Measurements from ENCODE around the gene GGNBP2. TPM values are rescaled to one million over a fixed set of nuclear protein-coding genes. Genes with fewer than 3 reads are reported as not detected.

GGNBP2 gene
- total RNA-seq, 1 donor from 2014 or later: 45.6 TPM

DNA sequence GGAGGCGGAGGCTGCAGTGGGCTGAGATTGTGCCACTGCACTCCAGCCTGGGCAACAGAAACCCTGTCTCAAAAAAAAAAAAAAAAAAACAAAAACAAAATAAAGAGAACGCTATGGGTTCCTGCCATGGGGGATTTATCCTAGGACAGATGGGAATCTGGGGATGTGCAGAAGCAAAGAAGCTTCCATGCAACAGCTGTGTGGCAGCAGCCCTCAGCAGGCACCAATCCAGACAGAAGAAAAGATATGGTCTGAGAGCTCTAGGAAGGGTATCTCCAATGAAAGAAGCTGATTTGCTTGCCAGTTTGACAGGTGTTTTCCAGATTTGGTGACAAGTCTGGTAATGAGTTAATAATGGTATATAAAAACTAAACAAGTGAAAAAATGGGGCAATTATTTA, 21.6 kb upstream of the GGNBP2 start:
- no peak for DNase-seq

DNA sequence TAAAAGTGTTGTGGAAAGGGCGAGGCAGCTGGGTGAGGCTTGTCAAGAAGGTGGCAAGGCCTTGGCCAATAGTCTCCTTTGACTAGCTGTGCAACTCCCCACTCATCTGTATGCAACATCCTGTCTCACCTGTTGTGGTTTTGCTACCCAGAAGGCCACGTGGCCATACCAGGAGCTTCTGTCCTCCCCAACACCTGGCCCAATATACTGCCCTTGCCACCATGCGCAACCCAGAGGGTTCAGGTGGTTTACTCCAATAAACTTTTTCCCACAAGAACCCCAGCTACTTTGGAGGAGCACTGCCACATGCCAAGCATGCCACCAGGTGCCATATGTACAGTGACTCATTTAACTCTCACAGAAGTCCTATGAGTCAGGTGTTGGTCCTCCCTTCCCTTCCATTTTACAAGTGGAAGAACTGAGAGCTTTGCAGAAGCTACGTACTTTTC, 20.3 kb upstream of the GGNBP2 start:
- no peak for DNase-seq

DNA sequence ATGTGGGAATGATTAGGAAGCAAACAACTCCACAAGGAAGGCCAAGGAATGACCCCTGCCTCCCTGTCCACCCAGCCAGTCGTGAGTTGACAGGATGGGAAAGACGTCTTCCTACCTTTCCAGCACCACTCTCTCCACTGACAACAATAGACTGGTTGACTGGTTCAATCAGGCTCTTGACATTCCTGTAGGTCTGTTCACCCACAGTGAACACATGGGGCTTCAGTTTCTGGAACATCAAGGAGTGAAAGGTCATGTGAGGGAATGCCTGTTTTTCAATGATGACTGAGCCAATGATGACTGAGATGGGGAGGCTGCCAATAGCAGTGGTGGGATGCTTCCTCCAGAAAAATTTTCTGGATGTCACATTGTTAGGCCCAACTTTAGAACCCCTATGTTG, 19.6 kb upstream of the GGNBP2 start:
- no peak for DNase-seq

DNA sequence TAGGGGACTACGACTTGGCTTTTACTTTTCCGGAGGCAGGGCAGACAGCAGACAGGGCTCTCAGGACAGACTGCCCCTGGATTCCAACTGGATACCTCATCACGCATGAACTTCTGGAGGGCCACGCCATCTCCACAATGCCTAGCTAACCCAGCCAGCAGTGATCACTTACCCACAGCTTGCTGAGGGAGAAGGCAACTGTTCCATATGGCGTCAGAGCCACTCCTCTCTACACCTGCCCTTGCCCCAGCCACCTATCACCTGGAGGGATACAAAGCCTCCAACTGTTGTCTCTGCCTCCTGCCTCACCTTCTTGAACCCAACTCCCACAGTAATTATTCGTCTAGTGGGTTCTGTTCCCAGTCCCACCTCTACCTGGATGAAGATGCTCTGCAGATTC, 18.8 kb upstream of the GGNBP2 start:
- DNase-seq: no peak

DNA sequence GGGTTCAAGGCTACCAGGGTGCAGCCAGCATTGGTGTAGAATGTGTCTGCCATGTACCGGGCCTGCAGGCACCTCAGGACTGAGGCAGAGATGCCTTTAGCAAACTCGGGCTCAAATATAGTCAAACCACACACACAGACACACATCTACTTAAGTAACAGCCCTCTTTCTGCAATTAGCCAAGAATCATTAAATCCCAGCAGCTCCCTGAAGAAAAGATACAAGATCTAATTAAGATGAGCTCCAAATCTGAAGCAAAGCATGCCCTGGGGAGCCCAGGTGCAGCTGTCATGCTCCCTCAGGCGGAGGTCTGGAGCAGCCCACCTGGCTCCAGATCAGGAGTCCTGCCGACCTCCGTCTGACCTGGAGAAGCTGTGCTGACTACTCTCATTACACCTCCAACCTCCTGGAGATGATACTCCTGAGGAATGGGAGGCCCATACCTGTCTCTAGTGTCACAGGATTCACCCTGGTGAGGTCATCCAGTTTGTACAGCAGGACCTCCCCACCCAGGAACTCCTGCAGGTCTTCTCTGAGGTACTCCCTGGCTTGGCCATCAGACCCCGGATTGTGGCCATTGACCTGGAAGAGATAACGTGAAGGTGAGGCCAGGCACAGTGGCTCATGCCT, 17.0 kb upstream of the GGNBP2 start:
- DNase-seq: no peak

DNA sequence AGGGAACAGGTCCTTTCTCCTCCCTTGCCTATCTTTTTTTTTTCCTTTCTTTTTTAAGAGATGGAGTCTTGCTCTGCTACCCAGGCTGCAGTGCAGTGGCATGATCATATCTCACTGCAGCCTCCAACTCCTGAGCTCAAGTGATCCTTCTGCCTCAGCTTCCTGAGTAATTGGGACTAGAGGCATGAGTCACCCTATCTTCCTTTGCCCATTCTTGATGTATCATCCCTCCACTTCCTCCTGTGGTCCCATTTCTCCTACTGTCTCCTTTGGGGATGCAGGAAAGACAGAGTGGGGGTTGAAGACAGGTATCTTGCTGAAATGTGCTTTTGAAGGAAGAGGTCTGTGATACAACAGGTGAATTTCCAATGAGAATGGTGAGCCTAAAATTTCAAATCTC, 15.6 kb upstream of the GGNBP2 start:
- DNase-seq: peak; percentile 55

DNA sequence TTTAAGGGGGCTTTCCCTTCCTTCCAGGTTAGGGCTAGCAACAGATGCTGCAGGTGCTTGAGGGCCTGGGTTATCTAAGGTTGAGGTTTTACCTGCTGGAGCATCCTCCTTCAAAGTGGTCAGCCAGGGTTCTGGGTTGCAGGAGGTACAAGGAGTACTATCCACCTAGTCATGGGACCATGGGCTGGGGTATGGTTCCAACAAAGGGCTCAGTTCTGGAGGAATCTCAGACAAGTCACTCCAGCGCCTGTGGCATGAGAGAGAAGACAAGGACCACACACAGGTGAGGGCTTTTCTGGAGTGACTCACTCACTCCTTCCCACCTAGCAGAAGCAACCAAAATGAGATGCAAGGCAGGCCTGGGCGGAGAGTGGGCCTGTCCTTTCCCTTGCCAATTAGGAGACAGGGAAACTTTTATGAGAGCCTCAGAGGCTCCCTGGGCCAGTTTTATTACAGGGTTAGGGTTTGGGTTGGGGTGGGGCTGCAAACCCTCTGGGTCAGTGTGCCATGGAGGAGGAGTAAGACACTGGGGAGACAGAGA, 12.2 kb upstream of the GGNBP2 start:
- DNase-seq: no peak

DNA sequence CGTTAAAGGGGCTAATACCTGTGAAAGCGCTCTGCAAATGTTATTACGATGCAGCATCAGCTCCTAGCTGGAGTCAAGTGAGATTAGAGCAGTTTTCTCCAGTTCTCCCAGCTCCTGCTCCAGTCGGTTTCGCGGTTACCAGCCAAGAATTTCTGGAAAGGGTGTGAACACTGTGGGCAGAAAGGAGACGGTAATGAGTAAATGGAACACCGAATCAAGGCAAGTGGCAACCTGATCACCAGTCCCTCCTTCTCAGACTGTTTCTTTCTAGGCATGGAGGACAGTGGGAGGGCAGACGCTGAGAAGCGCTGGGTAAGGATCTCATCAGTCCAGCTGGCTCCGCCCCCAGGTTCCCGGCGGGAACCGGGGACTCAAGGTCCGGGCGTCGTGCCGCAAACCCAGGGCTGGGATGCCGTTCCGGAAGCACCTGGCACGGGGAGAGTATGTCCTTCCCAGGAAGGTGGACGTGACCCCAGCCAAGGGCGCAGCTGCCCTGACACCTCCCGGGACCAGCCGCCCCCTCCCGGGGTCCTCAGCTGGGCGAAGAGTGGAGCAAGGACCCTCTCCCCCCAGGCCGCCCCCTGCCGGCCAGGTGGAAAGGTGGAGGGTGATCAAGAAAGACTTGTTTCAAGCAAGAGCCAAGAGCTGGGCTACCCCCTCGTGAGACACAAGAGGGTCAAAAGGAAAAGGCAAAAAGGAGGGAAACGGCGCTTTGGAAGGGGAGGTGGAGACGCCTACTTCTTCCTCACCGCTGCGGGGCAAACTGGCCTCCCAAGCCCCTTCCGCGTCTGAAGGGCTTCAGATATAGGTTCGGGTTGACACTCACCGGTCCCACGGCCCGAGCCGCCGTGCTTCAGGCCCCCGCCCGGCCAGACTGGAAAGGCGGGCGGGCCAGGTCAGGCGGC, 10.5 kb upstream of the GGNBP2 start:
- peak; percentile 78 for DNase-seq

DNA sequence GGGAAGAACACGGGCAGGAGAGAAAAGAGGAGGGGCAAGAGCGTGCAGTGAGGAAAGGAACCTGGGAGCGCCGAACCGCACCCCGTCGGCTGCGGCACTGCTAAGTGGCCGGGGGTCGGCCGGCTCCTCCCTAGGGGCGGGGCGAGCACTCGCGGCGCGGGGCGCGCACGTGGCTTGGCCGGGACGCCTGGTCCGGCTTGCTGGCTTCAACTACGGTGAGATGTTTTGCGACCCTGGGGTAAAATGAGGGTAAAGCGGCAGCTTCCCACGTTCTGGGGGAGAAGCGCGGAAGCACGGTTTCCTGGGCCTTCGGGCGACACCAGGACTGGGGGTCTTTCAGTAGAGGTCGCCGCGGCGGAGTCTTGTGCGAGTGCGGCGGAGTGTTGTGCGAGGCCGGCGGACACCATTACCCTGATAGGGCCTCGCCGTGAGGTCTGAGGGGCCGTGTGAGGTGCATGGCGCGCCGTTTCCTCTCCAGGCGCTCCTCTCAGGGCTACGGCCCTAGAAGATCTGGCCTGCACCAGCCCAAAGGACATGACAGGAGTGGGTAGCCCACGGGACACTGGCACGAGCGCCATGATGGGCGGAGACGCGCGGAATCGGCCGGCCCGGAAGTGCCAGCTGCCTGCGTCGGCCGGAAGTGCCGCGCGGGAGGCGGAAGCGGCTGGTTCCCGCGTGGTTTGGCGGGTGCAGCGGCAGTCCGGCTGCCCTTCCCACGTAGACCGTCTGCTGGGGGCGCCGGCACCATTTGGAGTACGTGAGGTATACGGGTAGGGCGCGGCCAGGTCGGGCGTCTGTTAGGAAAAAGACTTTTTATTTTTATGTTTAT, 9.7 kb upstream of the GGNBP2 start, which contains the start of the genes MYO19 and PIGW:
Gene MYO19, minus strand, starts transcription at position 29 of the 829 bp plus-strand sequence. CDS start 2,330 bp downstream, outside the sequence.
Gene PIGW, plus strand, starts transcription at position 148 of the 829 bp plus-strand sequence. CDS start 2,115 bp downstream, outside the sequence.
- DNase-seq: peak; percentile 93

DNA sequence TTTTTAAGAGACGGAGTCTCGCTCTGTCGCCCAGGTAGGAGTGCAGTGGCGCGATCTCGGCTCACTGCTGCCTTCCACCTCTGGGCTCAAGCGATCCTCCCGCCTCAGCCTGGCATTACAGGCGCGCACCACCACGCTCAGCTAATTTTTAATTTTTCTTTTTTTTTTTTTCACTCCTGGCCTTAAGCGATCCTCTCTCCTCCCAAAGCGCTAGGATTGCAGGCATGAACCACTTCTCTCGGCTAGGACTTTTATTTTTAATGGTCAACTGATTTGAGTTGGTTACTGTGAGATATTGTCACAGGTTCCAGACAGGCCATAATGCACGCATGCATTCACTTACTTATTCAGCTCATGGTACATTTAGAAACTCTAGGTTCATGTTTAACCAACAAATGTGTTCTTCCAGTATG, 9.0 kb upstream of the GGNBP2 start:
- DNase-seq: no peak

DNA sequence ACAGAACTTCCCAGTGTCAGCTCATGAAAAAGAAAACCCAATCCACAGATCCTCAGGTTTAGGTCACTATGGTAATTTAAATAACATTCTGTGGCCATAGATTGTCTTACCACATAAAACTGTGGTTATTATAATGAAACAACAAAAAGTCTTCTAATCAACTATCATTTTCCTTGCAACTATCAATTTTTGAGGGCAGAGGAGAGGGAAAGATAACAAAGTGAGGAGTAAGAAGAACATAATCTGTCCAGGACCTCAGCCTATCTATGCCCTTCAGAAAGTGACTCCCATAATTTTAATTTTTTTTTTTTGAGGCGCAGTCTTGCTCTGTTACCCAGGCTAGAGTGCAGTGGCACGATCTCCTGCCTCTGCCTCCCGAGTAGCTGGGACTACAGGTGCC, 4.0 kb upstream of the GGNBP2 start:
- DNase-seq: no peak

DNA sequence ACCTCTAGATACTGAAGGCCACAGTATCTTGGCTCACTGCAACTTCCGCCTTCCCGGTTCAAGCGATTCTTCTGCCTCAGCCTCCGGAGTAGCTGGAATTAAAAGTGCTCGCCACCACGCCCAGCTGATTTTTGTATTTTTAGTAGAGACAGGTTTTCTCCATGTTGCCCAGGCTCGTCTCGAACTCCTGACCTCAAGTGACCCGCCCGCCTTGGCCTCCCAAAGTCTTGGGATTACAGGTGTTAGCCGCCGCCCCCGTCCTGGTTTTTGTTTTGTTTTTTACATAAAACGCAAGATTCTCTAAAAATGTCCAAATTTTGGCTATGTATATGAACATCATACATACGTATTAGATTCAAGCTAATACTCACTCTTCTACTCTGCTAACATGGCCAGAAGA, 2.0 kb upstream of the GGNBP2 start:
- DNase-seq: no peak

DNA sequence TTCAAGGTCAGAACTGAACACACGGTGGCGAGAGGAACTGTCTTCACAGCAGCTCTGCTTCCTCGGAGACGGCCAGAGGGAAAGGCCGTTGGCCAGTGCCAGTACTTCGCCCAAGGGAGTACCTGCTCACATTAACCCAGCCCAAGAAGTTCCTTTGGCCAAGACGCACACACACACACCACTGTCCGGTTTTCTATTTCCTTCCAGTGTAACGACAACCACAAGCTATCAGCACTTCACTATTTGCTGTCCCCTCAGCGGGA, 744 bp upstream of the GGNBP2 start:
- DNase-seq: peak; percentile 77

DNA sequence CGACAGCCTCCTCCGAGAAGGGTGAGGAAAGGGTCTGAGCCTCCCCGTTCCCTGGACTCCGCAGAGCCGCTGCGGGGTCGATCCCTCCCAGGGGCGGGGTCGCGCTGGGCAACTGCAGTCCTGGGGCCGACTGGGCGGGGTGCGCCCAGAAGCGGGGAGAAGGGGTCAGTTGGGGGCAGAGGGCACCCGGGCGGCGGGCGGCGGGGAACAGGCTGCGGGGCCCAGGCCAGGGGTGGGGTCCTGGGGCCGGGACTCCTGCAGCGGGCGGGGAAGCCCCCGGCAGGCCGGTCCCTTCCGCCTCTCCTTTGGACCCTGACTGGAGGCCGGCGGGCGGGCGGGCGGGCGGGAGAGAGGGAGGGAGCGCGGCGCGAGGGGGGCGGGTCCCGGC, 352 bp downstream of the GGNBP2 start:
- no peak for DNase-seq

DNA sequence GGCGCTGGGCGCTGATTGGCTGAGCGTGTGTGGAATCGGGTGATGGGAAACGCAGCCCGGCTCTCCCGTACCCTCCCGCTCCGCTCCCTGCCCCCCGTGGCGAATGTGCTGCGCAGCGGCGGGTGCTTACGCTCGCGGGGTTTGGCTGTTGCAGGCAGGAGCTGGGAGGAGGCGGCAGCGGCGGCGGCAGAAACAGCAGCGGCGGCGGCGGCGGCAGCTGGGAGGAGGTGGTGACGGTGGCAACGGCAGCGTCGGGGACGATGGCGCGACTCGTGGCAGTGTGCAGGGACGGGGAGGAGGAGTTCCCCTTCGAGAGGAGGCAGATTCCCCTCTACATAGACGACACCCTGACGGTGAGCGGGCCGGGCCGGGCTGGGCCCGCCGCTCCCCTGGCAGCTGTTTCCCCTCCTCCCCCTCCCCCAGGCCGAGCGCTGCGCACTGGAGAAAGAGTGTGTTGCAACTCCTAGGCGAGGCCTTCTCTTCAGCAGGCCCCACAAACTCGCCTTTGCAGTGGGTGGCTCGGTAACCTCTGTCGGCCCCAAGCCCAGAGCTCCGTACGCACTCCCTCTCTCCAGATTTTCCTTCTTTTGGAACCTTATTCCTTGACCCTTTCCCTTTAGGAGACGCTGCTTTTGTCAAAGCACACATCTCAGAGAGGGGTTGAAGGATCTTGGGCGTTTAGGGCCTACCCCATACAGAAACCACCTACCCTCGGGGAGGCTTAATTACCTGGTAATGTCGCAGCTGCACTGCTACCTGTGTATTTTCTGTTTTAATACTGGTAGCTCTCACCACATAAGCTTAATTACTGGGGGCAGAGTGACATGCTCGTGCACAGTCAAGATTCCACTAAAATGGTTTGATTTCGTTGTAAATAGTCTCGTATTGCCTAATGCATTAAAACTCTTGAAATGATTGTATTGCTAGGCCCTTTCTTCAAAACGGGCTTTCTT, 1.0 kb downstream of the GGNBP2 start:
- peak; percentile 97 for DNase-seq

DNA sequence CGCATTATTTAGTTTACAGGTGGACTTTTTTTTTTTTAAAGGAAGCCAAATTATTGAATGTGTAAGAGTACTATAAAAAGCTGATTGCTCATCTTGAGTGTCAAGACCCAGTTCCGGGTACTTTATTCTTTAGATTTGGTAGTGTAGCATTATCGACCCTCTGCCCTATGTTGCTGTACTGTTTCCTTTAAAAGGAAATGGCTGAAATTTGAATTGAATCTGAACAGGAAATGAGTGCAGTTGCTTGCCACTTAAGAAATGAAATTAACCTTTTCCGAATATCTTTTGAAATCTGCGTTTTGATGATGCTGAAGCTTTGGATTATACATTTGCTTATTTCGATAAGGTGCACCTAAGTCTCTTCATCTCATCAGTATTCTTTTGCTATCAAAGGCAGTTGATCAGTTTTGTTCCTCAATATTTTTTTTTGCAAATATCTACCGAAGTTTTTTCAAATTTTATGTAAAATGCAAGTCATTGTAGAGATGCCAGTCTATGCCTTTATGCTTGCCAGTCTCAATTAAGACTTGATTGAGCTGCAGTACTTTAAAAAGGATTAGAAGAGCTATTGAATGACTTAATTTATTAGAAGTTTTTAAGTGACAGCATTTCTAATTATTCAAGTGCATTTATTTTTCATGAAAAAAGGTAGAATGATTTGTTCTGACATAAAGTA, 1.8 kb downstream of the GGNBP2 start:
- DNase-seq: peak; percentile 75

DNA sequence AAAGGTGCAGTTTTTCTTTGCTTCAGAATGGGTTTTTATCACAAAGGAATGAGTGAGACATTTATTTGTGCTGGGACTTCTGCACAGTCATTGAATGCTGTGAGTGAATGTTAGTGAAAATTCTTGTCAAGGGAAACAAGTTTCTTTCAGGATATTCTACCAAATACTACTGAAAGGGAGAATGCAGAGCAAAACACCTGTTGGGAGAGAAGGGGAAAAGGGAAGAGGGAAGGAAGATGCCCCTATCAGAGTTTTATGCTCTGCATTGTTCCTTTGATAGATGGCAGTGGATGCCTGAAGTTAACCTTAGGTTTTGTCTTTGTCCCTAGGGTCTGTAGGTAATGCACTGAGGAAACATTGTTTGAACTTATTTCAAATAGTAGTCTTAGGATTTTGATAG, 3.1 kb downstream of the GGNBP2 start:
- DNase-seq: no peak

DNA sequence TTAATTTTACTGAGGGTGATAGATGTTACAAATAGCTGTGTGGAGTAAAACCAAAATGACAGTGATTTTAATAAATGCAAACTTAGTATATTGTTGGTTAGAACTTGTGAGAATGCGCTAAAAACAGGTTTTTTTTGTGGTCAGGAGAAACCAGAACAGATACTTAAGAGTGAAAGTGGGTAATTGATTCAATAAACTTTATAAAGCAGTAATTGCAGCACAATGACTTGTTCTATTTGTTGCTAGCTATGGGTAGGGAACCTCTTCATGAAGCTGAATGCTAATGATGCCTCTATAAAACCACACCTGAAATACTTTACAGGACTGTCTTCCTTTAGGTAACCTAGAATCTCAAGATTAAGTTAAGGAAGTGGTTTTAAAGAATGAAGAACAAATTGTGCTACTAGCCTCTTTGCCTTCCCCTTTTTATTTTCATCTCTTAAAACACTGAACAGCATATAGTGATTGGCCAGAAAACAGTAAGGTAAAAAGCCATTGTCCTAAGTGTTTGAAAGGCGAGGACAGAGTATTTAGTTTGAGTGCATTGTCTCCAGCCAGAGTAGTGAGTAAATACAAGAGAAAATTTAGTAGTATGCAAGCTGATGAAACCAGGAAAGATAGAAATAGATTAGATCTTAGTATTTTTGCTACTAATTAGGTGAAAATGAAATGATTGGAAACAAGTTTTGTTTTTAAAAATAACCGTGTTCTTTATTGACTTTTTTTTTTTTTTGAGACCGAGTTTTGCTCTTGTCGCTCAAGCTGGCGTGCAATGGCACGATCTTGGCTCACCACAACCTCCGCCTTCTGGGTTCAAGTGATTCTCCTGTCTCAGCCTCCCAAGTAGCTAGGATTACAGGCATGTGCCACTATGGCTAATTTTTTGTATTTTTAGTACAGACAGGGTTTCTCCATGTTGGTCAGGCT, 6.0 kb downstream of the GGNBP2 start:
- no peak for DNase-seq

DNA sequence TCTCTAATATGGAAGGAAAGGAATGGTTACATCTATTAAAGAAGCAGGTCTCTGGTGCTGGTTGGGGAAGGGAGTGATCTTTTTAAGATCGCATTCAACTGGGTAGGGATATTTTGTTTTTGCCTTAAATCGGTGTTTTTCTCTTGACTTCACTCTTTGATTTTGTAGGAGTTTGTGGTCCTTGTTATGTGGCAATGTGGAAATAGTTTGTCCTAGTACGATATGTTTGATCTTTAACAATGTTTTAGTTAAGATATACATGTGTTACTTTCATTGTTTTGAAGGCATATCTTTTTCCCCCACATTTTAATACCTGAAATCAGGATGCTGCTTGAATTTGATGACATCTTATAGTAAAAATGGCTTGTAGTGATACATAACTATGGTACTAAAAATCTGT, 8.7 kb downstream of the GGNBP2 start:
- no peak for DNase-seq

DNA sequence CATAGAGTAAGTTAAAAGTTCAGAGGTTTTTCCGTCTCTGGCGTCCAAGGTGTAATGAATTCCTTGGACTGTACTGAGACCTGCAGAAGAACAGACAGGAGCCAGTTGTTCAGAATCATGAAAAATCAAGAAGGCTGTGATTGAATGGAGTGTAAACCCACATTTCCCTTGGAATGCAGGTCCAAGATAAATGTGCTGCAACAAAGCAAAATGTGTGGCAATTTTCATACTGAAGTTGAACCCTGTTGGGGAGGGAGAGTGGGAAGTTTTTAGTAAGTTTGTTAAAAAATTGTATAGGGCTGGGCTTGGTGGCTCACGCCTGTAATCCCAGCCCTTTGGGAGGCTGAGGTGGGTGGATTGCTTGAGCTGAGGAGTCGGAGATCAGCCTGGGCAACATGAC, 21.4 kb downstream of the GGNBP2 start:
- DNase-seq: no peak

Measured in dermis blood vessel endothelial cell (primary cell).